Mesodermal cell (in vitro differentiated cells): ENCODE data around the gene PCSK4.
A peak's percentile ranks its signal among the peaks of the same experiment; 100 is the strongest.

Source experiments
- H3K27ac ChIP-seq: 2 replicates; pipeline ENCODE4 v1.7.0; 2013; ENCODE audit warnings: mild to moderate bottlenecking, low read depth, low read length, moderate library complexity; ENCODE audit not compliant: severe bottlenecking
- H3K36me3 ChIP-seq: 2 replicates; pipeline ENCODE4 v1.7.1; 2013; ENCODE audit warnings: mild to moderate bottlenecking, low read length, moderate library complexity; ENCODE audit not compliant: control insufficient read depth, insufficient read depth
- H3K4me1 ChIP-seq: one replicate; pipeline ENCODE4 v1.7.1; 2013; ENCODE audit warnings: mild to moderate bottlenecking, low read length; ENCODE audit not compliant: insufficient read depth, control insufficient read depth, poor library complexity, severe bottlenecking
- H3K4me3 ChIP-seq: 2 replicates; pipeline ENCODE4 v1.7.0; 2013; ENCODE audit warnings: low read length, control low read depth, mild to moderate bottlenecking; ENCODE audit not compliant: insufficient read depth, poor library complexity, severe bottlenecking; ENCODE audit errors: extremely low read depth
- H3K9me3 ChIP-seq: 2 replicates; pipeline ENCODE4 v1.7.1; 2013; ENCODE audit warnings: mild to moderate bottlenecking, low read length, moderate library complexity; ENCODE audit not compliant: control insufficient read depth
- WGBS, 2 experiments: methylation state at CpG; one replicate each; pipeline ENCODE4 v1.1.5; 2013; ENCODE audit warnings: missing lambda C conversion rate in 2 of 2; ENCODE audit not compliant: insufficient coverage in 2 of 2; 5-methylcytosine and 5-hydroxymethylcytosine counted together

PCSK4 gene

GRCh38 chr19:1449467-1450442, 40.4 kb downstream of the PCSK4 start, which contains the start of gene APC2:
Gene APC2 (plus strand): TSS chr19:1450121. CDS start chr19:1453002, 2,881 bp downstream.
- WGBS, 2 experiments = 9 to 10% methylated on average over 43 to 59 of the region's 74 CpGs
- Histone ChIP-seq H3K27ac (no peak within 1 kb of the TSS), H3K4me3 (no peak within 1 kb of the TSS), H3K9me3 (no peaks in the 10 kb centered on the region), H3K36me3 (no peaks in the 10 kb centered on the region), H3K4me1 (peaks cover 7% of the 10 kb centered on the region)

DNA sequence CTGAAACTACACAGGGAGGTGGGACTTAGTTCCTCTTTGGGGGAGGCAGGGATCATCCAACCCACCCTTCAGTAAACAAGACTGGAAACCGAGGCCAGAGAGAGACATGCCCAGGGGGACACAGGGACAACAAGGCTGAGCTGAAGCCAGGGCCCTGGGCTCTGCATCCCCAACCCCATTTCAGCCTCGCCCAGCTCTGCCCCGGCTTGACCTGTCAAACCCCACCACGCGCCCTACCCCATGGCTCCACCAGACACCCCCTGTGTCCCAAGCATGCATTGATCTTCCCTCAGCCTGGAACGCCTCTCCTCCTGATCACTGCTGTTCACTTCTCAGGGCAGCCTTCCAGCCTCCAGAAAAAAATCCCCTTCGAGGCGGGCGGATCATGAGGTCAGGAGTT, 42.2 kb downstream of the PCSK4 start:
- Histone ChIP-seq H3K4me1 (peaks cover 14% of the 10 kb centered on the region), H3K4me3 (no peak overlapping the region), H3K36me3 (no peaks in the 10 kb centered on the region), H3K27ac (no peak overlapping the region), H3K9me3 (no peaks in the 10 kb centered on the region)
- WGBS, 2 experiments = 80 to 87% methylated on average over 6 of the region's 9 CpGs

DNA sequence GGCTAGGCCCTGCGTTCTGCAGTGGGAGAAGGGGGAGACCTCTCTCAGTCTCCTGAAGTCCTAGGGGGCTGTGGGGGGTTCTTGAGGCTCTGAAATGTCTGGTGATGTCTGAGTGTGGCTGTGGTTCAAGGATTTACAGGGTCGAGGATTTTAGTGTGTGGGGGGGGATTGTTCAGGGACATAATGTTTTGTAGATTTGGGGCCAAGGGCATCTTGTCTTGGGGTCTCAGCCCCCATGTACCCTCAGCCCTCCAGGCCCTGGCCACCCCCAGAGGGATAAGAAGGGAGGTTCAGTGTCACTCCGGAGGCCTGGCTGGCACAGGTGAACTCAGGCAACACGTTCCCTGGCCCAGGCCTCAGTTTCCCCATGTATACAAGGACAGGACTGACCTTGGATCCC, 42.6 kb downstream of the PCSK4 start:
- no peak overlapping the region for H3K4me3 ChIP-seq
- WGBS, 2 experiments = 40 to 80% methylated on average over 1 of the region's 4 CpGs
- H3K36me3 ChIP-seq = peaks cover 3% of the 10 kb centered on the region
- H3K4me1 ChIP-seq = peaks cover 14% of the 10 kb centered on the region
- H3K9me3 ChIP-seq = no peaks in the 10 kb centered on the region
- H3K27ac ChIP-seq = no peak overlapping the region

GRCh38 chr19:1446713-1447481, 43.3 kb downstream of the PCSK4 start:
- H3K27ac ChIP-seq = no peak overlapping the region
- peak overlapping the region; percentile 50 for H3K4me3 ChIP-seq

GRCh38 chr19:1445932-1446712, 44.0 kb downstream of the PCSK4 start:
- peaks cover 14% of the 10 kb centered on the region for H3K4me1 ChIP-seq
- 1 to 2% methylated on average over 44 to 71 of the region's 99 CpGs for whole genome bisulfite sequencing, 2 experiments
- no peak overlapping the region for H3K27ac ChIP-seq
- H3K9me3 ChIP-seq = no peaks in the 10 kb centered on the region
- H3K4me3 ChIP-seq = peak overlapping the region; percentile 50
- H3K36me3 ChIP-seq = peaks cover 17% of the 10 kb centered on the region

More at GRCh38 chr19:1446713-1447481, 43.3 kb downstream of the PCSK4 start:
- 3 to 4% methylated on average over 56 to 57 of the region's 63 CpGs for WGBS, 2 experiments
- H3K4me1 ChIP-seq = peaks cover 14% of the 10 kb centered on the region
- H3K9me3 ChIP-seq = no peaks in the 10 kb centered on the region
- peaks cover 9% of the 10 kb centered on the region for H3K36me3 ChIP-seq

GRCh38 chr19:1445185-1445931, 44.8 kb downstream of the PCSK4 start:
- no peaks in the 10 kb centered on the region for H3K9me3 ChIP-seq
- H3K4me1 ChIP-seq = peaks cover 18% of the 10 kb centered on the region
- 0 to 4% methylated on average over 33 to 49 of the region's 70 CpGs for WGBS, 2 experiments
- no peak overlapping the region for H3K27ac ChIP-seq
- H3K36me3 ChIP-seq = peaks cover 25% of the 10 kb centered on the region
- peak overlapping the region; percentile 50 for H3K4me3 ChIP-seq

- H3K27ac ChIP-seq = no peak overlapping the region
- H3K9me3 ChIP-seq = no peaks in the 10 kb centered on the region
- WGBS, 2 experiments = 96 to 98% methylated on average over 21 to 23 of the region's 25 CpGs
- H3K4me1 ChIP-seq = peaks cover 20% of the 10 kb centered on the region
- H3K4me3 ChIP-seq = no peak overlapping the region
- H3K36me3 ChIP-seq = peaks cover 36% of the 10 kb centered on the region
Measured at GRCh38 chr19:1441677-1442438, 48.3 kb downstream of the PCSK4 start.

- no peak overlapping the region for H3K4me3 ChIP-seq
- WGBS, 2 experiments = 96 to 100% methylated on average over 7 to 9 of the region's 9 CpGs
- no peak overlapping the region for H3K27ac ChIP-seq
- H3K36me3 ChIP-seq = peaks cover 36% of the 10 kb centered on the region
- H3K9me3 ChIP-seq = no peaks in the 10 kb centered on the region
- peaks cover 20% of the 10 kb centered on the region for H3K4me1 ChIP-seq
Measured at GRCh38 chr19:1441022-1441426, 49.1 kb downstream of the PCSK4 start.

DNA sequence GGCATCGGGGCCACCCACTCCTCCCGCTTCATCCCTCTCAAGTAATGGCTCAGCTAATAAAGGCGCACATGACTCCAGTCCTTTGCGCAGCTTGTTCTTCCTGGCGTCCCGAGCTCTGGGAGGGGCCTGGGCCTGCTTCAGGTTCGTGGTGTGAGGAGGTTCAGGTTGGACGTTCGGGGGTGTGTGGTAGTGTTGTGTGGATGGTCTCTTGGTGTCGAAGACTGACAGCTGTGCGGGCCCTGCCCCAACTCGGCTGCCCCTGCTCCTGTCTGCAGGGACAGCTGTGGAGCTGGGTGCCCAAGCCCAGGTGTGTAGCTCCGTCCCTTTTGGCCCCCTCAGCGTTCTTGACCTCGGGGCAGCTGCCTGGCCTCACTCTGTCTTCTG, 49.7 kb downstream of the PCSK4 start:
- no peaks in the 10 kb centered on the region for H3K9me3 ChIP-seq

More for the DNA sequence above, 49.7 kb downstream of the PCSK4 start:
- H3K27ac ChIP-seq = no peak overlapping the region
- H3K4me3 ChIP-seq = no peak overlapping the region
- H3K4me1 ChIP-seq = peaks cover 20% of the 10 kb centered on the region
- 93 to 94% methylated on average over 13 to 14 of the region's 15 CpGs for WGBS, 2 experiments
- peaks cover 40% of the 10 kb centered on the region for H3K36me3 ChIP-seq
